HL-60 (cell line): ENCODE data around the gene NR2F1-AS1.

Experiments
- DNase-seq, 2 experiments: peaks; one replicate each; pipeline ENCODE4 v3.0.0-alpha.2; 2010 to 2020; ENCODE audit warnings: low read depth in 1 of 2, low spot score in 1 of 2
- H3K27ac ChIP-seq: fragments of 250-450 bp; sonication (Bioruptor Pico); replicated peaks from 2 replicates; pipeline ENCODE4 v1.5.1; 2020; ENCODE audit warnings: mild to moderate bottlenecking, moderate library complexity
- H3K27me3 ChIP-seq: fragments of 250-450 bp; sonication (Bioruptor Pico); 2 replicates; pipeline ENCODE4 v1.5.1; 2021; ENCODE audit warnings: mild to moderate bottlenecking, moderate library complexity; ENCODE audit not compliant: insufficient read depth, poor library complexity, severe bottlenecking
- H3K4me3 ChIP-seq: replicated peaks from 2 replicates; pipeline ENCODE4 v1.5.1; 2011; ENCODE audit warnings: mild to moderate bottlenecking, control low read depth, low read length; ENCODE audit not compliant: insufficient read depth
- CTCF ChIP-seq: IDR thresholded peaks from one replicate; pipeline ENCODE4 v1.5.1; 2011; ENCODE audit warnings: low read length, control low read depth, inconsistent platforms; ENCODE audit not compliant: insufficient read depth
- GABPA ChIP-seq: IDR thresholded peaks from 2 replicates; pipeline ENCODE4 v1.6.1; 2012; ENCODE audit warnings: low read depth
- POLR2AphosphoS5 ChIP-seq: IDR thresholded peaks from 2 replicates; pipeline ENCODE4 v1.6.1; 2012; ENCODE audit warnings: low read depth
- REST ChIP-seq: IDR thresholded peaks from 2 replicates; pipeline ENCODE4 v1.6.1; 2012; ENCODE audit warnings: low read depth; ENCODE audit not compliant: insufficient replicate concordance
- SPI1 ChIP-seq: IDR thresholded peaks from 2 replicates; pipeline ENCODE4 v1.6.1; 2012; ENCODE audit warnings: low read depth, mild to moderate bottlenecking, borderline replicate concordance

The NR2F1-AS1 gene

GRCh38 chr5:93519740-93520139 lies 61.3 kb downstream of the NR2F1-AS1 start:
- no peak overlapping the region for H3K27ac ChIP-seq
- no peak for DNase-seq
- TF ChIP-seq CTCF (no peak), SPI1 (no peak)
- no peaks in the 10 kb centered on the region for H3K27me3 ChIP-seq
- no peak overlapping the region for H3K4me3 ChIP-seq

DNA sequence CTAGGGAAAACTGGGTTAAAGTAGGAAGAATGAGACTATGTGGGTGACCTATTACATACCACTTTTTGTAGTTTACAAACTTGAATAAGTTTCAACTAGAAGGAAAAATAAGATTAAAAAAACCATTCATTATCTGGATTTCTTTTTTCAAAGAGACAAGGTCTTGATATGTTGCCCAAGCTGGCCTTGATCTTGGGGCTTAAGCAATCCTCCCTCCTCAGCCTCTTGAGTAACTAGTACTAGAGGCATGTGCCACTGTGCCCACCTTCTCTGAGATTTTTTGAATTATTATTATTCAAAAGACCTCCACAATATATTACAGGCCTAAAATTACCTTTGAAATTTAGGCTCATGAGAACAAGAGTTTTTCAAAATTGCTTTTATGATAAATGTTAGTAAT lies 63.2 kb downstream of the NR2F1-AS1 start:
- no peak for DNase-seq
- H3K4me3 ChIP-seq: no peak overlapping the region
- TF ChIP-seq CTCF: no peak
- no peak for TF ChIP-seq POLR2AphosphoS5
- TF ChIP-seq GABPA: no peak
- TF ChIP-seq SPI1: no peak
- no peak for TF ChIP-seq REST
- no peak overlapping the region for H3K27ac ChIP-seq
- no peaks in the 10 kb centered on the region for H3K27me3 ChIP-seq

DNA sequence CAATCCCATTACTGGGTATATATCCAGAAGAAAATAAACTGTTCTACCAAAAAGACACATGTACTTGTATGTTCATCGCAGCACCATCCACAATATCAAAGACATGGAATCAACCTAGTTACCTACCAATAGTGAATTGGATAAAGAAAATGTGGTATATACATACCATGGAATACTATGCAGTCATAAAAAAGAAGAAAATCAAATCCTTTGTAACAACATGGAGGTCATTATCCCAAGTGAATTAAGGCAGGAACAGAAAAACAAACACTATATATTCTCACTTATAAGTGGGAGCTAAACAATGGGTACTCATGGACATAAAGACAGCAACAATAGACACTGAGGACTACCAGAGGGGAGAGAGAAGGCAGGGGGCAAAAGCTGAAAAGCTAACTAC lies 67.7 kb downstream of the NR2F1-AS1 start:
- H3K27ac ChIP-seq: no peak overlapping the region
- H3K27me3 ChIP-seq: no peaks in the 10 kb centered on the region
- no peak overlapping the region for H3K4me3 ChIP-seq
- TF ChIP-seq GABPA (no peak), SPI1 (no peak), POLR2AphosphoS5 (no peak), REST (no peak), CTCF (no peak)
- DNase-seq: no peak

DNA sequence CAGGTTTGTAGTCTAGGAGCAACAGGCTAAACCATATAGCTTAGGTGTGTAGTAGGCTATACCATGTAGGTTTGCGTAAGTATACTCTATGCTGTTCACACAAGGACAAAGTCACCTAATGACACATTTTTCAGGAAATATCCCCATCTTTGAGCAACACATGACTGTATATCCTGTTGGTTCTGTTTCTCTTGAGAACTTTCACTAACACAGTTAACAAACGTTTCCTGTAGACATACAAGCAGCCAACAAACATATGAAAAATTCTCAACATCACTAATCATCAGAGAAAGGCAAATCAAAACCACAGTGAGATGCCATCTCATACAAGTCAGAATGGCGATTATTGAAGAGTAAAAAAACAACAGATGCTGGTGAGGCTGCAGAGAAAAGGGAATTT lies 68.2 kb downstream of the NR2F1-AS1 start:
- Histone ChIP-seq H3K27me3 (no peaks in the 10 kb centered on the region), H3K27ac (no peak overlapping the region), H3K4me3 (no peak overlapping the region)
- no peak for DNase-seq
- no peak for TF ChIP-seq POLR2AphosphoS5
- TF ChIP-seq REST: no peak
- no peak for TF ChIP-seq SPI1
- TF ChIP-seq GABPA: no peak
- no peak for TF ChIP-seq CTCF
